Neural progenitor cell (in vitro differentiated cells): ENCODE data around the gene DHX40. TPM values are rescaled to one million over a fixed set of nuclear protein-coding genes. Genes with fewer than 3 reads are reported as not detected.

Source experiments
- DNase-seq: peaks from one replicate; pipeline ENCODE4 v3.0.0-alpha.2; 2016; ENCODE audit warnings: low spot score
- H2AFZ ChIP-seq: fragments of 200-600 bp; sonication (generic); replicated peaks from 2 replicates; pipeline ENCODE4 v1.6.1; 2016; ENCODE audit warnings: antibody characterized with exemption
- H3F3A ChIP-seq: fragments of 200-600 bp; sonication (generic); 2 replicates; pipeline ENCODE4 v1.6.1; 2016; ENCODE audit warnings: antibody characterized with exemption, low read depth
- H3K27ac ChIP-seq: fragments of 200-600 bp; sonication (generic); 2 replicates; pipeline ENCODE4 v1.5.1; 2016; ENCODE audit warnings: mild to moderate bottlenecking
- H3K27me3 ChIP-seq: fragments of 200-600 bp; sonication (generic); 2 replicates; pipeline ENCODE4 v1.6.1; 2016; ENCODE audit warnings: mild to moderate bottlenecking, moderate library complexity
- H3K36me3 ChIP-seq: fragments of 200-600 bp; sonication (generic); 2 replicates; pipeline ENCODE4 v1.5.1; 2016
- H3K4me1 ChIP-seq: fragments of 200-600 bp; sonication (generic); 2 replicates; pipeline ENCODE4 v1.6.1; 2016; ENCODE audit warnings: mixed run types
- H3K4me2 ChIP-seq: fragments of 200-600 bp; sonication (generic); 2 replicates; pipeline ENCODE4 v1.6.1; 2016
- H3K4me3 ChIP-seq: fragments of 200-600 bp; sonication (generic); 2 replicates; pipeline ENCODE4 v1.5.1; 2016
- H3K79me2 ChIP-seq: fragments of 200-600 bp; sonication (generic); 2 replicates; pipeline ENCODE4 v1.6.1; 2016; ENCODE audit warnings: low read depth
- H3K9ac ChIP-seq: fragments of 200-600 bp; sonication (generic); 2 replicates; pipeline ENCODE4 v1.6.1; 2016
- H3K9me3 ChIP-seq: fragments of 200-600 bp; sonication (generic); 2 replicates; pipeline ENCODE4 v1.5.1; 2016; ENCODE audit warnings: low read depth
- H4K20me1 ChIP-seq: fragments of 200-600 bp; sonication (generic); 2 replicates; pipeline ENCODE4 v1.6.1; 2016; ENCODE audit warnings: low read depth
- H3K27ac Mint-ChIP-seq: 3 replicates; pipeline ENCODE4 v1.8.0; 2021; ENCODE audit warnings: mixed read lengths
- H3K27me3 Mint-ChIP-seq: 2 replicates; pipeline ENCODE4 v1.8.0; 2022; ENCODE audit warnings: low read depth, mild to moderate bottlenecking, inconsistent platforms, moderate library complexity, mixed read lengths; ENCODE audit not compliant: insufficient read depth
- H3K36me3 Mint-ChIP-seq: 3 replicates; pipeline ENCODE4 v1.8.0; 2021; ENCODE audit warnings: mixed read lengths
- H3K4me1 Mint-ChIP-seq: 3 replicates; pipeline ENCODE4 v1.8.0; 2021; ENCODE audit warnings: mixed read lengths
- H3K4me3 Mint-ChIP-seq: 3 replicates; pipeline ENCODE4 v1.8.0; 2021; ENCODE audit warnings: mild to moderate bottlenecking, moderate library complexity, mixed read lengths
- H3K9me3 Mint-ChIP-seq: 3 replicates; pipeline ENCODE4 v1.8.0; 2020; ENCODE audit warnings: mixed read lengths
- CTCF ChIP-seq: fragments of 200-600 bp; sonication (generic); IDR thresholded peaks from 2 replicates; pipeline ENCODE4 v1.5.1; 2017; ENCODE audit warnings: antibody characterized with exemption, mild to moderate bottlenecking
- EZH2 ChIP-seq: fragments of 200-600 bp; sonication (generic); IDR thresholded peaks from 2 replicates; pipeline ENCODE4 v1.6.1; 2017; ENCODE audit warnings: antibody characterized with exemption, mild to moderate bottlenecking, moderate library complexity
- EZH2phosphoT487 ChIP-seq: fragments of 200-600 bp; sonication (generic); IDR thresholded peaks from 2 replicates; pipeline ENCODE4 v1.6.1; 2017; ENCODE audit warnings: antibody characterized with exemption
- total RNA-seq: library from RNA; depleted of rRNA; stranded (reverse); fragments of >200 nt; gene quantifications from 2 replicates; pipeline ENCODE4 v1.2.3, GENCODE V29; 2015; ENCODE audit warnings: low replicate concordance

DHX40 gene
- total RNA-seq, 1 donor from 2014 or later = 108 TPM

GRCh38 chr17:59621771-59622170, 56.4 kb downstream of the DHX40 start:
- Mint-ChIP-seq H3K27me3 (peaks cover under 1% of the 10 kb centered on the region), H3K27ac (no peak overlapping the region), H3K4me3 (peak overlapping the region; percentile 99), H3K9me3 (no peaks in the 10 kb centered on the region), H3K4me1 (peaks cover 37% of the 10 kb centered on the region), H3K36me3 (peaks cover 5% of the 10 kb centered on the region)
- Histone ChIP-seq H3K79me2 (peaks cover 84% of the 10 kb centered on the region), H3K9ac (no peak overlapping the region), H3K27me3 (no peaks in the 10 kb centered on the region), H4K20me1 (peaks cover 56% of the 10 kb centered on the region), H3K4me3 (peak overlapping the region; percentile 91), H3K36me3 (no peaks in the 10 kb centered on the region), H3K27ac (no peak overlapping the region), H2AFZ (no peak overlapping the region), H3K4me2 (peak overlapping the region; percentile 85), H3F3A (peaks cover 26% of the 10 kb centered on the region), H3K4me1 (peaks cover 29% of the 10 kb centered on the region), H3K9me3 (no peaks in the 10 kb centered on the region)
- no peak for TF ChIP-seq CTCF
- TF ChIP-seq EZH2phosphoT487 = no peak
- no peak for TF ChIP-seq EZH2
- DNase-seq = no peak

DNA sequence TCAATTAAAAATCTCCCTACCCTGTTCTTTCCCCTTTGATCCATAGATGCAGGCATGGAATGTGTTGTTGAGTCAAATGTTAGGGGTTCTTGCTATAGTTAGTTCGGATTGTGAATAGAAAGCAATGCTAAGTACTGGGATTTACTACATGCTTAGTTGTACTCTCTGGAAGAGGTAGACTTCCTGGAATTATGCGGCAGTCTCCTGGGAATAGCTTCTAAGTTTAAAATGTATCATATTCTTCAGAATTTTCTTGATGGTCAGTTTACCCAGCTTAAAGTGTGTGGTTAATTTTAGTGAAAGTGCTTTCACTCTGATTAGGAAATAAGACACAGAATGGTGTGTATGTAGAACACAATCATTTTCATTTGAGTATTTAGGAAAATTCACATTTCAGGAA, 57.7 kb downstream of the DHX40 start:
- Histone ChIP-seq H3K9ac (no peak overlapping the region), H3K27ac (no peak overlapping the region), H3K4me3 (no peak overlapping the region), H3K27me3 (no peaks in the 10 kb centered on the region), H3K4me2 (peak overlapping the region; percentile 85), H3K9me3 (no peaks in the 10 kb centered on the region), H3K4me1 (peaks cover 23% of the 10 kb centered on the region), H3K36me3 (no peaks in the 10 kb centered on the region), H3K79me2 (peaks cover 92% of the 10 kb centered on the region), H2AFZ (no peak overlapping the region), H4K20me1 (peaks cover 68% of the 10 kb centered on the region), H3F3A (peaks cover 26% of the 10 kb centered on the region)
- no peak overlapping the region for H3K27ac Mint-ChIP-seq
- no peak for TF ChIP-seq EZH2phosphoT487
- no peak for TF ChIP-seq EZH2
- no peak for TF ChIP-seq CTCF
- H3K4me1 Mint-ChIP-seq = peaks cover 27% of the 10 kb centered on the region
- H3K4me3 Mint-ChIP-seq = no peak overlapping the region
- H3K9me3 Mint-ChIP-seq = no peaks in the 10 kb centered on the region
- H3K36me3 Mint-ChIP-seq = peaks cover 6% of the 10 kb centered on the region
- H3K27me3 Mint-ChIP-seq = no peaks in the 10 kb centered on the region
- DNase-seq = peak; percentile 8

GRCh38 chr17:59626756-59627155, 61.3 kb downstream of the DHX40 start:
- H3K4me3 ChIP-seq = no peak overlapping the region

More at GRCh38 chr17:59626756-59627155, 61.3 kb downstream of the DHX40 start:
- H3K9ac ChIP-seq = no peak overlapping the region
- H3K9me3 ChIP-seq = no peaks in the 10 kb centered on the region
- H3K27ac ChIP-seq = no peak overlapping the region
- Mint-ChIP-seq H3K4me3 (no peak overlapping the region), H3K4me1 (peaks cover 13% of the 10 kb centered on the region), H3K9me3 (peaks cover 3% of the 10 kb centered on the region), H3K27ac (no peak overlapping the region), H3K36me3 (peaks cover 21% of the 10 kb centered on the region), H3K27me3 (no peaks in the 10 kb centered on the region)
- H3K4me1 ChIP-seq = peaks cover 15% of the 10 kb centered on the region
- no peak overlapping the region for H2AFZ ChIP-seq
- H3F3A ChIP-seq = no peaks in the 10 kb centered on the region
- H3K79me2 ChIP-seq = peaks cover 100% of the 10 kb centered on the region
- no peaks in the 10 kb centered on the region for H3K36me3 ChIP-seq
- no peak for DNase-seq
- TF ChIP-seq EZH2 = no peak
- TF ChIP-seq EZH2phosphoT487 = no peak
- TF ChIP-seq CTCF = no peak
- H3K27me3 ChIP-seq = no peaks in the 10 kb centered on the region
- H3K4me2 ChIP-seq = no peak overlapping the region
- H4K20me1 ChIP-seq = peaks cover 56% of the 10 kb centered on the region
